MM.1S (cell line): ENCODE data around the gene TPTE2.
"Not testable (repeated sequence)": the region's sequence is repeated elsewhere in the genome, so short reads cannot be mapped to it uniquely, and the experiment has no call there.

ENCODE experiments used
- CTCF ChIP-seq: fragments of 300-600 bp; sonication (generic); IDR thresholded peaks from 2 replicates; pipeline ENCODE4 v1.5.1; 2016; ENCODE audit warnings: antibody characterized with exemption, low read length, mixed read lengths
- EZH2 ChIP-seq: fragments of 300-600 bp; sonication (generic); optimal IDR thresholded peaks from 2 replicates; pipeline ENCODE3; 2017; ENCODE audit warnings: low read depth, mild to moderate bottlenecking, antibody characterized with exemption, low read length, mixed read lengths

- not testable (repeated sequence) for TF ChIP-seq CTCF, EZH2
These were observed 178.4 kb downstream of the TPTE2 start for GRCh38 chr13:19382746-19383511.
